Measurements from ENCODE around the gene GIT1. TPM values are rescaled to one million over a fixed set of nuclear protein-coding genes. Genes with fewer than 3 reads are reported as not detected.

Gene GIT1
- polyA plus RNA-seq, 3 donors, result 36.4 to 42.2 (median 40.1) TPM

- no peak for DNase-seq (ENCODE audit: low read depth in 3 of 3, low spot score in 2 of 3)
These were observed 6.7 kb downstream of the GIT1 start for GRCh38 chr17:29582772-29583171.

DNA sequence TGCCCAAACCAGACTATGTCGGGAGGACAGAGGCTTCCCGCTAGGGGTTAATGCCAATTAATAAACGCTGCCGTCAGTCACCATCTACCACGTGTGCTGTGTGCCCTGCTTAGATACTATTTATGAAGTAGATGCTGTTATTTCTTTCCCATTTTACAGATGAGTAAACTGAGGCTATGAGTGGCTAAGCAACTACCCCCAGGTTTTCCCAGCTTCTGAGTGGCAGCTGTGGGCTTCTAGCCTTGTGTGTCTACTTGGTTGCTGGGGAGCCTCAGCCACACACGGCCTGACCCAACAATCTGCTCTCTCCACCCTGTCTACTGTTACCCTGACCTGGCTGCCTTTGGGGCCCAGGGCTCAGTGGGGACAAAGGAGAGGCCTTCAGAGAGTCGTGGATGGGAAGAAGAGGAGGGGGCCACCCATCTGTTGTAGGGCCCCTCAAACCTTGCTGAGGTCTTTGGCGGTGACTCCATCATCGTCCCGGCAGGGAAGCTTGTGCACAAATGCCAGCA, 7.1 kb downstream of the GIT1 start:
- no peak for DNase-seq (ENCODE audit: low read depth in 3 of 3, low spot score in 2 of 3)

DNA sequence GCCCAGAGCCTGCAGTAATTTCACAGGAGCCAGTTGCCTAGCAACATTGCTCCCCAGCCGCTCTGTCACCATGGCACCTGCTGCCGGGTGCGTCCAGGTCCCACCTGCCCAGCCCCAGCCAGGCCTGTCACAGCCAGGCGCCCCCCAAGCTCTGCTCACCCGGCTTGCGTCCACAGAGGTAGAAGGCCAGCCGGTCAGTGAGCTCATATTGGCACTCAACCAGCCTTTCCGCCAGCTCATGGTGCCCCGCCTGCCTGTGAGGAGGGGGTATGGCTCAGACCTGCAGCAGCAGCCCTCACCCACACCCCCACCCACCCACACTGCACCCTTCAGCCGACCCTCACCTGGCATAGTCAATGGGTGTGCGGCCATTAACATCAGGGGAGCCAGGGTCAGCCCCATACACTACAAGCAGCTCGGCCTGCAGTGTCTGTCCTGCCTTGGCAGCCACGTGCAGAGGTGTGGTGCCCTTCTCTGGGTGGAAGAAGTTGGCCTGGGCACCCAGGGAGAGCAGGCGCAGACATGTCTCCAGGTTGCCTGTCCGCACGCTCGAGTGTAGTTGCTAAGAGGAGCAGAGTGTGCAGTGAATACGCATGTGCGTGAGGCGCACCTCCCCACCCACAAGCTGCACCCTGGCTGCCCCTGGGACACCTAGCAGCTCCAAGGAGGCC, 7.7 kb downstream of the GIT1 start:
- no peak for DNase-seq (ENCODE audit: low read depth in 3 of 3, low spot score in 2 of 3)

GRCh38 chr17:29579866-29580771, 9.3 kb downstream of the GIT1 start:
- no peak for DNase-seq (ENCODE audit: low read depth in 3 of 3, low spot score in 2 of 3)

- no peak for DNase-seq (ENCODE audit: low read depth in 3 of 3, low spot score in 2 of 3)
These were observed 10.6 kb downstream of the GIT1 start for GRCh38 chr17:29578626-29579485.

DNA sequence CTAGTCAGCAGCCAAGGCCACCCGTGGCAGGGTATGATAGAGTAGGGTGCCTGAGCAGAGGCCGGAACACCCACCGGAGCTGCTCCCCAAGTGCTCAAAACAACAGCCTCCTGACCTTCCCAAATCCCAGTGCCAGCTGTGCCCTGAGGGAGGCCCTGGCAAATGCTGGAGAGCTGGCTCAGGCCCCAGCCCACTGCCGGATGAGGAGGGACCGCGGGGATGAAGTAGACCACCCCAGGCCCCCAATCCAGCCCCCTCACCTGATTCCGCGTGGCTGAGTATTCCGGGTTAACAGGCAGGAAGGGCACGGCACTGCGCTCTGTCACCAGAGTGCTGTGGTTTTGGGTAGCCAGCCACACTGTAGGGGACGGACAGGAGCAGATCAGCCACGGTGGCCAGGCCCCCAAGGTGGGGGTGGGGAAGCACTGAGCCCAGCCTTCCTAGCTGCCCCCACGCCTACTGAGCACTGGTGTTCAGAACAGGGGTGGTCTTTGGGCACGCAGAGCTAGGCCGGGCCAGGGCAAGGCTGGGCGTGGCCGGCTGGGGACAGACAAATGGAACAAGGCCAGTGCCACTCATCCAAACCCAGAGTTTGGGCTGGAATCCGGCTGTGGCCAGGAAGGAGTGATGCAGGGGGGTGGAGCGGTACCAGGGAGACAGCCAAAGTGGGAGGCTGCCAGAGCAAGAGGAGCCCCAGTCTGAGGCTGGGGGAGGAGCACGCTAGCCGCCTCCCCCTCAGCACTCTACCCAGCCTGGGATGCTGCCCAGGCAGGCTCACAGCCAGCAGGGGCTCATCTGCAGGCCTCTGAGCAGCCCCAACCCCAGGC, 11.8 kb downstream of the GIT1 start:
- no peak for DNase-seq (ENCODE audit: low read depth in 3 of 3, low spot score in 2 of 3)

DNA sequence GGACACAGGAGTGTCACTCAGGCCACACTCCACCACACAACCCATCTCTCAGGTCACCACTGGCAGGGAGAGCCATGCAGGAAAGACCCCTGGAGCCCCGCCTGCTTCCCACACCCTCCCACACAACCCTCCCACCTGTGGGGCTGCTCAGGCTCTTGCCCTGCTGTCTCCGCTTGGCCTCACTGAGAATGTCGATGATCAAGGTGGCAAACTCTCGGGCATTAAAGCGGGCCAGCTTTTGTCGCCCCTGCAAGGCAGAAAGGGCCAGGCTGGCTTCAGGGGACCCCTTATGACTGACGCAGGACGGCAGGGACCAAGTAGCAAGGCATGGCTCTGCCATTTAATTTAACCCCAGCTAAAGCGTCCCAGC, 12.5 kb downstream of the GIT1 start:
- DNase-seq (ENCODE audit: low read depth in 3 of 3, low spot score in 2 of 3), result no peak

- DNase-seq (ENCODE audit: low read depth in 3 of 3, low spot score in 2 of 3), result no peak
These were observed 13.0 kb downstream of the GIT1 start for GRCh38 chr17:29576214-29577000.

DNA sequence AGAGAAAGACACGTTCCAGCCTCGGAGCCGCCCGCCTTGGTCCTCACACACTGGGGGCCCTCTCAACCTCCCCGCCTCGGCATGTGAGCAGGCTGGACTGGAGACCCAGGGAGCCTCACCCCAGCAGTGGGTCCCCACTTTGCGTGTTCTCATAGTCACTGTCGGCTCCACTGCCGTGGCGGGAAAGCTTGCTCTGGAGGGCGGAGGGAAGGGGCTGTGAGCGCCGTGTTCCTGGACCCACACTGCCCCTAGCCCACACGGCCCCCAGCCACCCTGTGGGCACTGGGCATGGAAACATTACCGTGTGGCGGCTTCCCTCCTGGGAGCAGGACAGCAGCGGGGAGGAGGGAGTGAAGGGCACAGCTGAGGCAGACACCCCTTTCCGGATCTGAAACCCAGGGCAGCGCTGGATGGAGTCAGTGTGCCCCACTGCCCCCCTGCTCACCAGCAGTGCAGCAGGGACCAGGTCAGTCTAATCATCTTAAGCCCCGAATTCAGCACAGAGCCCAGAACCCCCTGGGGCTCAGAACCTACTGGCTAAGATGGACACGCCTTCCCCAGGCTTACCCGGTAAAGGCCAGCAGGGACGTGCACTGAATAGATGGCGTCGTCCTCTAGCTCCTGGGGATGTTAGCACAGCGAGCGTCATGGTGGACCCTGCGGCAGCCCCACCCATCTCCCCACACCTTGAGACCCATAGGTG, 13.8 kb downstream of the GIT1 start:
- no peak for DNase-seq (ENCODE audit: low read depth in 3 of 3, low spot score in 2 of 3)

DNA sequence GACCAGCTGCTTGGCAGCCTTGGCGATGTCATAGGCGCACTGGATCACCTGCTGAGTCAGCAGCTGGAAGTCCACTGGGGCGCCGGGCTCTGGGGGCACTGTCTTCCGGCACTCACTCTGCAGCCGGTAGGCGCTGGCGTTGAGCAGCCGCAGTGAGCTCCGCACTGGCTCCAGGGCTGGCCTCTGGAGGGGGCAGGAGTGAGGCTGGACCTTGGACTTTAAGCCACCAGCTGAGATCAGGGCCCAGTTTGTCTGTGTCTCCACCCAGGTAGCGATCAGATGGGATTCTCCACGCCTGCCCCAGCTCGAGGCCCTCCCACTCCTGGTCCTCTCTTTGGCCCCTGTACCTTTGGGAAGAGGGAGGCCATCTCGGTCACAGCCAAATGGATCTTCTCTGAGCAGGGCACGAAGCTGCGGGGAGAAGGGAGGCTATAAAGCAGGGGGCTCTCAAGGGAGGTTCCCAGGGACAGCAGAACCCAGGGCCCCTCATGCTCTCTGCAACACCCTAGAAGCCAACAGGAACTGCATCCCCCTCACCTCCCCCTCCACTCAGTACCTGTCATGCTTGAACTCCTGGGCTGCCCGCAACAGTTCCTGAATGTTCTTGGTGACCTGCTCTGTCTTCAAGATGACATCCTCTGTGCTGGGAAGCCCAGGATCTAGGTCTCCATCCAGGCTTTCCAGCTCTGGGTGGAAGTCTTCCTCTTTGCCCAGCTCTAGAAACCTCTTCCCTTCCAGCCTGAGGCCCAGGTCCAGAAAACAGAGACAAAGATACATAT, 14.5 kb downstream of the GIT1 start:
- DNase-seq (ENCODE audit: low read depth in 3 of 3, low spot score in 2 of 3), result no peak

- DNase-seq (ENCODE audit: low read depth in 3 of 3, low spot score in 2 of 3), result no peak
These were observed 15.3 kb downstream of the GIT1 start for GRCh38 chr17:29573871-29574731.

- no peak for DNase-seq (ENCODE audit: low read depth in 3 of 3, low spot score in 2 of 3)
These were observed 15.9 kb downstream of the GIT1 start for GRCh38 chr17:29573558-29573869.

GRCh38 chr17:29572691-29573557, 16.5 kb downstream of the GIT1 start:
- no peak for DNase-seq (ENCODE audit: low read depth in 3 of 3, low spot score in 2 of 3)

GRCh38 chr17:29571883-29572681, 17.4 kb downstream of the GIT1 start:
- DNase-seq (ENCODE audit: low read depth in 3 of 3, low spot score in 2 of 3), result no peak

- DNase-seq (ENCODE audit: low read depth in 3 of 3, low spot score in 2 of 3), result no peak
These were observed 18.0 kb downstream of the GIT1 start for GRCh38 chr17:29571486-29571882.
